Measurements from ENCODE around the gene DUSP2. TPM values are rescaled to one million over a fixed set of nuclear protein-coding genes. Genes with fewer than 3 reads are reported as not detected.
A peak's percentile ranks its signal among the peaks of the same experiment; 100 is the strongest.

Gene DUSP2
- total RNA-seq, 1 experiment from 2014 or later = 13.4 TPM

- Mint-ChIP-seq H3K36me3 (ENCODE audit: insufficient read depth, unreplicated experiment) (no peaks in the 10 kb centered on the region), H3K4me3 (ENCODE audit: unreplicated experiment) (peak within 1 kb of the TSS; percentile 78), H3K4me1 (ENCODE audit: low read depth, unreplicated experiment) (peaks cover 5% of the 10 kb centered on the region), H3K27ac (ENCODE audit: unreplicated experiment) (no peak within 1 kb of the TSS), H3K9me3 (ENCODE audit: unreplicated experiment) (no peaks in the 10 kb centered on the region), H3K27me3 (ENCODE audit: insufficient read depth, unreplicated experiment) (peaks cover 22% of the 10 kb centered on the region)
- intact Hi-C loops (cut with micrococcal nuclease; ENCODE audit: unreplicated experiment) = loop anchor here (10.0 kb wide), 2 partner anchors 92 to 122 kb away; partner anchors contain the start of gene ANKRD36C
- no peak for TF ChIP-seq CTCF (IDR thresholded peaks at IDR 0.05; ENCODE audit: insufficient read depth in 1 of 2, low read depth in 1 of 2, low read length in 1 of 2, severe bottlenecking in 1 of 2, unreplicated experiment in 1 of 2)
- no peaks in the 10 kb centered on the region for H3K27me3 ChIP-seq (replicated peaks; ENCODE audit: control insufficient read depth, insufficient read depth, low read length)
- no peaks in the 10 kb centered on the region for H3K36me3 ChIP-seq (ENCODE audit: control insufficient read depth, insufficient read depth, low read length)
- H3K4me3 ChIP-seq (ENCODE audit: low read depth, low read length) = peak within 1 kb of the TSS; percentile 64
- CTCF ChIA-PET = interaction anchor here (0.6 to 2.2 kb wide), 16 partner anchors 8 to 151 kb away, joined by 3 to 12 read pairs (median 4); partner anchors contain the start of genes ASTL, DUSP2 and STARD7
- peak; percentile 79 to 83 for DNase-seq
- peaks cover 14% of the 10 kb centered on the region for H3K4me1 ChIP-seq
- no TSS peak for BruUV-seq (replicated peaks)
- POLR2A ChIA-PET = interaction anchor here (1.2 kb wide), 1 partner anchor 22 kb away, joined by 6 read pairs; the partner anchor contains the start of gene ASTL
- no peaks in the 10 kb centered on the region for H3K9me3 ChIP-seq
Observed at GRCh38 chr2:96116424-96116878, 28.8 kb downstream of the DUSP2 start, which contains the start of gene ADRA2B. Gene ADRA2B, minus strand, starts transcription at chr2:96116571. Its CDS starts 422 bp downstream, at chr2:96116149.

- Mint-ChIP-seq H3K4me3 (ENCODE audit: unreplicated experiment) (peak overlapping the region; percentile 73), H3K27me3 (ENCODE audit: insufficient read depth, unreplicated experiment) (peaks cover 17% of the 10 kb centered on the region), H3K4me1 (ENCODE audit: low read depth, unreplicated experiment) (peaks cover 5% of the 10 kb centered on the region), H3K9me3 (ENCODE audit: unreplicated experiment) (no peaks in the 10 kb centered on the region), H3K27ac (ENCODE audit: unreplicated experiment) (no peak overlapping the region), H3K36me3 (ENCODE audit: insufficient read depth, unreplicated experiment) (no peaks in the 10 kb centered on the region)
- H3K9me3 ChIP-seq = no peaks in the 10 kb centered on the region
- ChIA-PET POLR2A (interaction anchor here (1.2 kb wide), 1 partner anchor 22 kb away, joined by 6 read pairs; the partner anchor contains the start of gene ASTL), CTCF (interaction anchor here (1.1 to 2.2 kb wide), 5 partner anchors 8 to 104 kb away, joined by 3 to 10 read pairs (median 6); partner anchors contain the start of genes ASTL and DUSP2)
- BruUV-seq (replicated peaks) = no TSS peak
- peaks cover 14% of the 10 kb centered on the region for H3K4me1 ChIP-seq
- H3K36me3 ChIP-seq (ENCODE audit: control insufficient read depth, insufficient read depth, low read length) = no peaks in the 10 kb centered on the region
- DNase-seq = no peak
- no peaks in the 10 kb centered on the region for H3K27me3 ChIP-seq (replicated peaks; ENCODE audit: control insufficient read depth, insufficient read depth, low read length)
- TF ChIP-seq CTCF (IDR thresholded peaks at IDR 0.05; ENCODE audit: insufficient read depth in 1 of 2, low read depth in 1 of 2, low read length in 1 of 2, severe bottlenecking in 1 of 2, unreplicated experiment in 1 of 2) = no peak
- intact Hi-C loops (cut with micrococcal nuclease; ENCODE audit: unreplicated experiment) = loop anchor here (10.0 kb wide), 2 partner anchors 91 to 121 kb away; partner anchors contain the start of gene ANKRD36C
- H3K4me3 ChIP-seq (ENCODE audit: low read depth, low read length) = peak overlapping the region; percentile 64
Observed at GRCh38 chr2:96115631-96116423, 29.4 kb downstream of the DUSP2 start.

GRCh38 chr2:96114903-96115581, 30.2 kb downstream of the DUSP2 start:
- H3K27ac Mint-ChIP-seq (ENCODE audit: unreplicated experiment) = no peak overlapping the region
- Histone ChIP-seq H3K9me3 (no peaks in the 10 kb centered on the region), H3K36me3 (ENCODE audit: control insufficient read depth, insufficient read depth, low read length) (no peaks in the 10 kb centered on the region), H3K4me1 (peaks cover 14% of the 10 kb centered on the region), H3K27me3 (replicated peaks; ENCODE audit: control insufficient read depth, insufficient read depth, low read length) (no peaks in the 10 kb centered on the region), H3K4me3 (ENCODE audit: low read depth, low read length) (no peak overlapping the region)
- CTCF ChIA-PET = no interaction called here
- H3K27me3 Mint-ChIP-seq (ENCODE audit: insufficient read depth, unreplicated experiment) = peaks cover 12% of the 10 kb centered on the region
- no peak for TF ChIP-seq CTCF (IDR thresholded peaks at IDR 0.05; ENCODE audit: insufficient read depth in 1 of 2, low read depth in 1 of 2, low read length in 1 of 2, severe bottlenecking in 1 of 2, unreplicated experiment in 1 of 2)
- intact Hi-C loops (cut with micrococcal nuclease; ENCODE audit: unreplicated experiment) = loop anchor here (10.0 kb wide), 2 partner anchors 90 to 120 kb away; partner anchors contain the start of gene ANKRD36C
- H3K36me3 Mint-ChIP-seq (ENCODE audit: insufficient read depth, unreplicated experiment) = no peaks in the 10 kb centered on the region
- POLR2A ChIA-PET = no interaction called here
- no peak for DNase-seq
- no peaks in the 10 kb centered on the region for H3K9me3 Mint-ChIP-seq (ENCODE audit: unreplicated experiment)
- peak overlapping the region; percentile 73 for H3K4me3 Mint-ChIP-seq (ENCODE audit: unreplicated experiment)
- peaks cover 5% of the 10 kb centered on the region for H3K4me1 Mint-ChIP-seq (ENCODE audit: low read depth, unreplicated experiment)
- no TSS peak for BruUV-seq (replicated peaks)

Data from Caco-2 (cell line).